PC-9 (cell line): ENCODE results near the gene ESAM. TPM values are rescaled to one million over a fixed set of nuclear protein-coding genes. Genes with fewer than 3 reads are reported as not detected.

ENCODE experiments used
- BruUV-seq: library from RNA; stranded (reverse); fragments of 400-500 nt; replicated peaks from 2 replicates; lab custom pipeline; 2021; lab: Mats Ljungman, UMichigan
- CTCF ChIA-PET: fragments of 300-600 bp; sonication (Branson Sonifier 250); formaldehyde crosslinking; loops from one replicate; lab custom pipeline; 2022; ENCODE audit warnings: antibody characterized with exemption; lab: Charles Lee
- POLR2A ChIA-PET: fragments of 300-600 bp; sonication (Branson Sonifier 250); formaldehyde crosslinking; loops from one replicate; lab custom pipeline; 2022; ENCODE audit warnings: antibody characterized with exemption; ENCODE audit not compliant: unreplicated experiment; lab: Charles Lee
- DNase-seq, 2 experiments: peaks; one replicate each; pipeline versions ENCODE4 v3.0.0 to v3.0.0-alpha.2; 2015 to 2022; ENCODE audit warnings: mixed read lengths in 1 of 2
- H2AFZ ChIP-seq: fragments of 200-600 bp; sonication (generic); 2 replicates; pipeline ENCODE4 v1.8.1; 2017; ENCODE audit warnings: antibody characterized with exemption
- H3F3A ChIP-seq: fragments of 200-600 bp; sonication (generic); 2 replicates; pipeline ENCODE4 v1.8.1; 2017; ENCODE audit warnings: antibody characterized with exemption, mild to moderate bottlenecking, low read depth; ENCODE audit not compliant: insufficient read depth
- H3K27ac ChIP-seq: fragments of 200-600 bp; sonication (generic); 2 replicates; pipeline ENCODE4 v1.6.1; 2016; ENCODE audit warnings: mixed run types
- H3K27me3 ChIP-seq: fragments of 200-600 bp; sonication (generic); 2 replicates; pipeline ENCODE4 v1.6.1; 2016; ENCODE audit warnings: low read depth, mixed run types; ENCODE audit not compliant: insufficient read depth
- H3K36me3 ChIP-seq: fragments of 200-600 bp; sonication (generic); 2 replicates; pipeline ENCODE4 v1.6.1; 2016; ENCODE audit warnings: low read depth, mixed run types
- H3K4me1 ChIP-seq: fragments of 200-600 bp; sonication (generic); replicated peaks from 2 replicates; pipeline ENCODE4 v1.6.1; 2016; ENCODE audit warnings: mixed run types; ENCODE audit not compliant: insufficient read depth
- H3K4me2 ChIP-seq: fragments of 200-600 bp; sonication (generic); 2 replicates; pipeline ENCODE4 v1.6.1; 2017; ENCODE audit warnings: mixed run types
- H3K4me3 ChIP-seq: fragments of 200-600 bp; sonication (generic); 2 replicates; pipeline ENCODE4 v1.6.1; 2016; ENCODE audit warnings: mixed run types
- H3K79me2 ChIP-seq: fragments of 200-600 bp; sonication (generic); 2 replicates; pipeline ENCODE4 v1.6.1; 2017; ENCODE audit warnings: low read depth, mixed run types
- H3K9me2 ChIP-seq: fragments of 200-600 bp; sonication (generic); 2 replicates; pipeline ENCODE4 v1.8.1; 2017; ENCODE audit warnings: mild to moderate bottlenecking; ENCODE audit not compliant: insufficient read depth
- H3K9me3 ChIP-seq: fragments of 200-600 bp; sonication (generic); 2 replicates; pipeline ENCODE4 v1.8.1; 2016; ENCODE audit warnings: low read depth; ENCODE audit not compliant: insufficient read depth
- H4K20me1 ChIP-seq: fragments of 200-600 bp; sonication (generic); 2 replicates; pipeline ENCODE4 v1.8.1; 2017; ENCODE audit not compliant: insufficient read depth
- EZH2 ChIP-seq: fragments of 200-600 bp; sonication (generic); IDR thresholded peaks from 2 replicates; pipeline ENCODE4 v1.8.0; 2017; ENCODE audit warnings: antibody characterized with exemption, low read depth
- intact Hi-C: fragments of 100-400 bp; cut with micrococcal nuclease; formaldehyde crosslinking; loops from one replicate; pipeline ENCODE4 v1.10.0; 2022; ENCODE audit not compliant: unreplicated experiment
- total RNA-seq: library from RNA; stranded (reverse); gene quantifications from 2 replicates; pipeline ENCODE4 v1.2.3, GENCODE V29; 2021
- TF ChIP-seq, protein P1 (sequence below): fragments of 200-600 bp; sonication (generic); conservative IDR thresholded peaks from 2 replicates; pipeline ENCODE4 v1.6.1; 2017; ENCODE audit warnings: mixed run types, antibody characterized with exemption, mild to moderate bottlenecking, moderate library complexity

The ESAM gene
- total RNA-seq, 1 experiment from 2014 or later, result 13.5 TPM

DNA sequence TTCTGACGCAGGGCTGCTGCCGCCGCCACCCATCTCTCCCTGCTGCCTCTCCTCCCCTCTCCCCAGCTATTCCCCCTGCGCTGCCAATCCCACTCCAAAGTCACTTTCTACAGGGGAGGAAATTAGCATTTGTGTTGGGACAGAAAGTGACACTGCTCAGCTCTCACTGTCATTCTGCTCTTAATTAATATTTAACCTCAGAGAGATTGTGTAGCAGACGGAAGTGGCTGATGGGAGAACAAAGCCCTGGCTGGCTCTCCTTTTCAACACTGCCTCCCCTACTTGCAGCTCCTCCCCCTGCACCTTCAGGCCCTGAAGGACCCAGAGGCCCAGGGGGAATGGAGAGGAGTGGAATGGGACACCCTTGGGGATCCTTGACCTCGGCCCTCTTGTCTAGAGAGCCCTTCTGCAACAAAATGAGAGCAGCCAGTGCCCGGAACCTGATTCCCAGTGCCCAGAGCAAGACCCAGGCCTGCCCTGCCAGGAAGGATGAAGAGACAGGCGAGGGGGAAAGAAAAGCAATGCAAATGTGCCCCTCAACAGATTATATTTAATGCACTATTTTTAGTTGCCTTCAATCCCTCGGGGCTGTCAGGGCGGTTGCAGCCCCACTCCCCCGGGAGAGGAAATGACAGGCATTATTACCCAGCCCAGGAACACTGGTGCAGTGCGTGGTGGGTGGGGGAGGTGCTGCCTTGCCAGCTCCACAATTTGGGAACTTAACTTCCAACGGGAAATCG is 36.9 kb downstream of the ESAM start:
- no peaks in the 10 kb centered on the region for H3K79me2 ChIP-seq
- no peak overlapping the region for H3K4me3 ChIP-seq
- TF ChIP-seq EZH2, result no peak
- TF ChIP-seq, protein P1, sequence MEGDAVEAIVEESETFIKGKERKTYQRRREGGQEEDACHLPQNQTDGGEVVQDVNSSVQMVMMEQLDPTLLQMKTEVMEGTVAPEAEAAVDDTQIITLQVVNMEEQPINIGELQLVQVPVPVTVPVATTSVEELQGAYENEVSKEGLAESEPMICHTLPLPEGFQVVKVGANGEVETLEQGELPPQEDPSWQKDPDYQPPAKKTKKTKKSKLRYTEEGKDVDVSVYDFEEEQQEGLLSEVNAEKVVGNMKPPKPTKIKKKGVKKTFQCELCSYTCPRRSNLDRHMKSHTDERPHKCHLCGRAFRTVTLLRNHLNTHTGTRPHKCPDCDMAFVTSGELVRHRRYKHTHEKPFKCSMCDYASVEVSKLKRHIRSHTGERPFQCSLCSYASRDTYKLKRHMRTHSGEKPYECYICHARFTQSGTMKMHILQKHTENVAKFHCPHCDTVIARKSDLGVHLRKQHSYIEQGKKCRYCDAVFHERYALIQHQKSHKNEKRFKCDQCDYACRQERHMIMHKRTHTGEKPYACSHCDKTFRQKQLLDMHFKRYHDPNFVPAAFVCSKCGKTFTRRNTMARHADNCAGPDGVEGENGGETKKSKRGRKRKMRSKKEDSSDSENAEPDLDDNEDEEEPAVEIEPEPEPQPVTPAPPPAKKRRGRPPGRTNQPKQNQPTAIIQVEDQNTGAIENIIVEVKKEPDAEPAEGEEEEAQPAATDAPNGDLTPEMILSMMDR, result no peak
- intact Hi-C loops, result no loop called here
- no peak overlapping the region for H2AFZ ChIP-seq
- no peaks in the 10 kb centered on the region for H3K9me2 ChIP-seq
- no peaks in the 10 kb centered on the region for H3K36me3 ChIP-seq
- H3F3A ChIP-seq, result no peaks in the 10 kb centered on the region
- H4K20me1 ChIP-seq, result no peaks in the 10 kb centered on the region
- POLR2A ChIA-PET, result no interaction called here
- CTCF ChIA-PET, result no interaction called here
- no TSS peak for BruUV-seq
- no peak overlapping the region for H3K4me2 ChIP-seq
- no peaks in the 10 kb centered on the region for H3K9me3 ChIP-seq
- peaks cover 47% of the 10 kb centered on the region for H3K27me3 ChIP-seq
- no peaks in the 10 kb centered on the region for H3K4me1 ChIP-seq
- no peak for DNase-seq
- no peak overlapping the region for H3K27ac ChIP-seq

DNA sequence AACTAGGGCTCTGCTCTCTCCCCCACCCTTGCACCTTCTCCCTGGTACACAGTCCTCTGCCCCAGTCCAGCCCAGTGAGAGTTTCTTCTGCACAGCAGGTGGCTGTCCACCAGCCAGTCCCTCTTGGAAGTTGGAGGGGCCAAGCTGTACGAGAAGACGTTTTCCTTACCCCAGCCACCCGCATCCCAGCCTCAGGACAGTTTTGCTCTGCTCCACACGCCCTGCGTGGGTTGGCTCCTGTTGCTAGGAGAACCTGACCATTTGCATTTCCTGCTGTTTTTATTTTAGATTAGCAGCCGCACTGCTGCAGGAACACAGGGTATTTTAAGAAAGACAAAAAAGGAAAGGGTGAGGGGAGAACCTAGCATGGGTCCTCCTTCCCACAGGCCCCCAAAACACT is 39.9 kb downstream of the ESAM start:
- Histone ChIP-seq H3K9me2 (no peaks in the 10 kb centered on the region), H2AFZ (no peak overlapping the region), H3K9me3 (no peaks in the 10 kb centered on the region), H3K4me1 (no peaks in the 10 kb centered on the region), H3K79me2 (no peaks in the 10 kb centered on the region), H4K20me1 (no peaks in the 10 kb centered on the region), H3K27me3 (peaks cover 74% of the 10 kb centered on the region), H3K27ac (no peak overlapping the region), H3K36me3 (no peaks in the 10 kb centered on the region), H3K4me3 (no peak overlapping the region), H3F3A (no peaks in the 10 kb centered on the region), H3K4me2 (no peak overlapping the region)
- intact Hi-C loops, result no loop called here
- POLR2A ChIA-PET, result no interaction called here
- no TSS peak for BruUV-seq
- CTCF ChIA-PET, result no interaction called here
- no peak for DNase-seq
- no peak for TF ChIP-seq EZH2
- TF ChIP-seq, protein P1, result no peak

DNA sequence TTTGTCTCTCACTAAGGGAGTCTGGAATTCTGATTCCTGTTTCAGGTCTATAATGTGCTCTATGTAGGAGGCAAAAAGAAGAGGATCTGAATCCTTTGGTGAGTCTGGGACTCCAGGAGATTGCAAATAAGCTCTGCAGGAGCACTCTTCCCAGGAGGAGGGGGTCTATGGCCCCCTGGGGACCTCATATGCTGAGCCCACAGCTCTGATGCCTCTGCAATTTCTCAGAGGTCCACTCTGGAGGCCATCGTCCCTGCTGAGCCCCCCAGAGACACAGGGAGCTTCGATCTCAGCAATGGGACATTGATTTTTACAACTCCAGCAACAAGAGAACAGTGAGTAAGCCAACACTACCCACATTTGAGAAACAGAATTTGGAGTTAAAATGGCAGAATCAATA is 42.6 kb downstream of the ESAM start:
- TF ChIP-seq EZH2, result no peak
- TF ChIP-seq, protein P1, result no peak
- Histone ChIP-seq H3K27me3 (peaks cover 68% of the 10 kb centered on the region), H3K79me2 (no peaks in the 10 kb centered on the region), H4K20me1 (no peaks in the 10 kb centered on the region), H3F3A (no peaks in the 10 kb centered on the region), H2AFZ (no peak overlapping the region), H3K27ac (no peak overlapping the region), H3K9me3 (no peaks in the 10 kb centered on the region), H3K4me2 (no peak overlapping the region), H3K4me3 (no peak overlapping the region), H3K36me3 (no peaks in the 10 kb centered on the region), H3K4me1 (no peaks in the 10 kb centered on the region), H3K9me2 (no peaks in the 10 kb centered on the region)
- ChIA-PET CTCF (no interaction called here), POLR2A (no interaction called here)
- intact Hi-C loops, result no loop called here
- DNase-seq, result no peak
- BruUV-seq, result no TSS peak
